Activated naive CD8-positive, alpha-beta T cell (primary cell): Measurements from ENCODE around the gene CP.

Experiments used
- H3K27ac Mint-ChIP-seq: one replicate; pipeline ENCODE4 v1.8.0; 2021; ENCODE audit warnings: mixed read lengths
- H3K27me3 Mint-ChIP-seq: one replicate; pipeline ENCODE4 v1.8.0; 2021; ENCODE audit warnings: mixed read lengths
- H3K36me3 Mint-ChIP-seq: one replicate; pipeline ENCODE4 v1.8.0; 2021; ENCODE audit warnings: mixed read lengths
- H3K4me1 Mint-ChIP-seq: one replicate; pipeline ENCODE4 v1.8.0; 2021; ENCODE audit warnings: low read depth, mixed read lengths
- H3K4me3 Mint-ChIP-seq: one replicate; pipeline ENCODE4 v1.8.0; 2021; ENCODE audit warnings: mild to moderate bottlenecking, mixed read lengths
- H3K9me3 Mint-ChIP-seq: one replicate; pipeline ENCODE4 v1.8.0; 2021; ENCODE audit warnings: low read depth, mixed read lengths

Gene CP

GRCh38 chr3:149131589-149131988 is 90.0 kb downstream of the CP start:
- peaks cover 2% of the 10 kb centered on the region for H3K36me3 Mint-ChIP-seq
- no peaks in the 10 kb centered on the region for H3K9me3 Mint-ChIP-seq
- H3K27me3 Mint-ChIP-seq, result no peaks in the 10 kb centered on the region
- H3K4me3 Mint-ChIP-seq, result peak overlapping the region; percentile 97
- H3K4me1 Mint-ChIP-seq, result peaks cover 50% of the 10 kb centered on the region
- peak overlapping the region; percentile 65 for H3K27ac Mint-ChIP-seq

GRCh38 chr3:149129326-149130205 is 92.1 kb downstream of the CP start, which contains the start of gene HPS3:
HPS3 (plus strand) TSS chr3:149129638; CDS start chr3:149129724, 86 bp downstream.
- Mint-ChIP-seq H3K4me1 (peaks cover 48% of the 10 kb centered on the region), H3K9me3 (no peaks in the 10 kb centered on the region), H3K4me3 (peak within 1 kb of the TSS; percentile 97), H3K27ac (peak within 1 kb of the TSS; percentile 87), H3K36me3 (no peaks in the 10 kb centered on the region), H3K27me3 (peaks cover 6% of the 10 kb centered on the region)

GRCh38 chr3:149128821-149129220 is 92.8 kb downstream of the CP start:
- peaks cover 42% of the 10 kb centered on the region for H3K4me1 Mint-ChIP-seq
- H3K36me3 Mint-ChIP-seq, result no peaks in the 10 kb centered on the region
- H3K27me3 Mint-ChIP-seq, result peaks cover 6% of the 10 kb centered on the region
- H3K4me3 Mint-ChIP-seq, result peak overlapping the region; percentile 97
- H3K9me3 Mint-ChIP-seq, result no peaks in the 10 kb centered on the region
- H3K27ac Mint-ChIP-seq, result peak overlapping the region; percentile 84

- peaks cover 6% of the 10 kb centered on the region for H3K27me3 Mint-ChIP-seq
These were observed 98.7 kb downstream of the CP start for GRCh38 chr3:149122721-149123578.

More at GRCh38 chr3:149122721-149123578, 98.7 kb downstream of the CP start:
- Mint-ChIP-seq H3K9me3 (no peaks in the 10 kb centered on the region), H3K4me1 (no peaks in the 10 kb centered on the region), H3K4me3 (no peak overlapping the region), H3K27ac (no peak overlapping the region), H3K36me3 (no peaks in the 10 kb centered on the region)
